Measurements from ENCODE around the gene ANXA4.
"Not testable (repeated sequence)": the region's sequence is repeated elsewhere in the genome, so short reads cannot be mapped to it uniquely, and the experiment has no call there.

Gene ANXA4

DNA sequence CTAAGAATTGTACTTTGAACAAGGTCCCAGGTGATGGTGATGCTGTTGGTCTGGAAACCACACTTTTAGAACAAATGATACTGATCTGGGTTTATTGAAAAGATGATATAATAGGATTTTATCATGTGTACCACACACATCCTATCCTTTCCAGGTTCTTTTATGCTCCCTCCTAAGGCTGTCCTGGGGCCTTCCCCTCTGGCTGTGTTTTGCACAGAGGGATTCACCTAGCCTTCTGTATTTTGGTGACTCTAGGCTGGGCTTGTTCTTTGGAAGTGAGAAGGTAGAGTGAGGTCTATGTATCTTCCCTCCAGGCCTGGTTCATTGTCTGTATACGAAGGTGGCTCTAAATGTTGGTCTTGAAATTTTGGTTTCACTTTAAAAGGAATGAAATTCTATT, 12.7 kb downstream of the ANXA4 start:
- no peak for DNase-seq (ENCODE audit: low read depth)

DNA sequence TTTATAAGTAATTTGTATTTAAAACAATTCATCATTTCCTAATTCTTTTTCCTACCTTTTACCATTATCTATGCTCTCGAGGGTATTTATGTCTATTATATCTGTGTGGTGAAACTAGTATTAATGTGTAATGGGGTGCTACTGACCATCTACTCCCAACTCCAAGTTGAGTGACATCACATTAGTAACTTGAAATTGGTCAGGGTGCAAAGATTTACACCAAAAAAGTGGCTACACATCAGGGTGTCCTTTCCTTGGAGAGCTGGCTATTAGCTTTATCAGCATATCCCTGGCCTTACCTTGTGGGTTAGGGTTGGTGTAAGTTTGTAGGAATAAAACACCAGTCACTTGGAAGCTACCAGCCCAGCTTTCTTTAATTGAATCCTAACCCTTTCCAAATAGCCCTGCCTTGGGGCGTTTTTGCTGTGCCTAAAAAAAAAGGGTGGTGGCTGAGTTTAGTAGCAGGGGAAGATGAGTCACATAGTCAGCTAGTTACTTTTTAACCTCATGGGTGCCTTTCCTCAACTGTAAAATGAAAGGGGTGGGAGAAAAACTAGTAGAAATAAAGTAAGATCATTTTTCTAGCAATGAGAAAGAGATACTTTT, 14.0 kb downstream of the ANXA4 start:
- no peak for DNase-seq (ENCODE audit: low read depth)

DNA sequence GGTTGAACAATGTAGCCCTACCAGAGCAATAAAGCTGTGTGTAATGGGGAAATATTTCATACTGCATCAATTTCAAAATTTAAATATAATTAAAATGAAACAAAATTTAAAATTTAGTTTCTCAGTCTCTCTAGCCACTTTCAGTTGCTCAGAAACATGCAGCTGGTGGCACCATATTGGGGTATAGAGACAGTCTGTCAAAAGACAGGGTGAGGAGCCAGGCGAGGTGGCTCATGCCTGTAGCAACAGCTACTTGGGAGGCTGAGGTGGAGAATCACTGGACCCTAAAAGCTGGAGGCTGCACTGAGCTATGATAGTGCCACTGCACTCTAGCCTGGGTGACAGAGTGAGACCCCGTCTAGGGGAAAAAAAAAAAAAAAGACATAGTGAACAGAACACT, 20.1 kb downstream of the ANXA4 start:
- DNase-seq (ENCODE audit: low read depth) = no peak

DNA sequence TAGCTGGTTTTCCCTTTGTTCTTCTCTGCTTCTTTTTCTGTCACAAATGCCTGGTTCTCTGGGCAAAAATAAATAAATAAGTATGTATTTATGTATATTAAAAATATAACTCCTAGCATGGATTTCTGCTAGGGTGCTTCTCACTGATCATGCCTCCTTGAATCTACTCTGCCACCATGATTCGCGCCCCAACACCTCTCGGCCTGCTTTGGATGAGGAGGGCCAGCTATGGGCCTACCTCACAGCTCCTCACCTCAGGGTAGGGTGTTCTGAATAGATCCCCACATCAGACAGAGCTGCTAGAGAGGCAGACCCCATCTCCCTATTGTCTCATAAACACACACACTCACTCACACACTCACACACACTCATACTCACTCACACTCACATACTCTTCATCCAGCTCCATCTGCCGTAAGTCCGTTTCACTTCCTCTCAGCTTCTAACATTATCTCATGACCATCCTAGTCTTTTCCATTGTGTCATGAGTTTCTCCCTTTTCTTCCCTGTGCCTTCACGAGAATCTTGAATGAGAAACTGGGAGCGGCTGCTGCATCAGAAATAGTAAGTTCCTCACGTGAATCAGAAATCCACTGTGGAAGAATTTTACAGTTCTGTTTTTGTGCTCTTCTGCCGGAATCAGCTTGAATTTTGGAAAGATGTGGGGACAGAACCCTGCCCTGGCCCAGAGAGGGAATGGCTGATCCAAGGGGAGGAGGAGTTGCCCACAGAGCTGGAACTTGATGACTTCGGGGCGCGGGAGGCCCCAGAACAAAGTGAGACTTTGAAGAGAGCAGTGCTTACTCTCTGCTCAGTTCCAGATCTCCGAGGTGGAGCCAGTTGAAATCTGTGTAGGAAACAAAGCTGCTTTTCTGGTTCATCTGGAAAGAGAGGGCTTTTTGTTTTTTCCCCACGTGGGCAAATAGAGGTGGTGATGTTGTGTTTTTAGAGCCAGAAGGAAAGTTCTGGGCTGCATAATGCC, 20.9 kb downstream of the ANXA4 start:
- DNase-seq (ENCODE audit: low read depth) = no peak

DNA sequence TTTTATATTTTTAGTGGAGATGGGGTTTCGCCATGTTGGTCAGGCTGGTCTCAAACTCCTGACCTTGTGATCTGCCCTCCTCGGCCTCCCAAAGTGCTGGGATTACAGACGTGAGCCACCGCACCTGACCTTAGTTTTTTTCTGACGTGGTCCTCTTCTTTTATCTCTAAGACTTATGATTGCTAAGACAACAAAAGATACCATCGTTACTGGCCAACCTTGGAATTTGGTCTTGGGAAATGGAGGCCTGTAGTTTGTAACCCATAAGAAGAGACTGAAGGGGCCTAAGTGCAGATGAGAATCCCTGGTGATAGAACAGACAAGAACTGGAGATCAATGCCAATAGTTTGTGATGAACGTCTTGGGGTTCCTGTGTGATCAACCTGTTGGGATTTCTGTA, 21.9 kb downstream of the ANXA4 start:
- not testable (repeated sequence) for DNase-seq (ENCODE audit: low read depth)

DNA sequence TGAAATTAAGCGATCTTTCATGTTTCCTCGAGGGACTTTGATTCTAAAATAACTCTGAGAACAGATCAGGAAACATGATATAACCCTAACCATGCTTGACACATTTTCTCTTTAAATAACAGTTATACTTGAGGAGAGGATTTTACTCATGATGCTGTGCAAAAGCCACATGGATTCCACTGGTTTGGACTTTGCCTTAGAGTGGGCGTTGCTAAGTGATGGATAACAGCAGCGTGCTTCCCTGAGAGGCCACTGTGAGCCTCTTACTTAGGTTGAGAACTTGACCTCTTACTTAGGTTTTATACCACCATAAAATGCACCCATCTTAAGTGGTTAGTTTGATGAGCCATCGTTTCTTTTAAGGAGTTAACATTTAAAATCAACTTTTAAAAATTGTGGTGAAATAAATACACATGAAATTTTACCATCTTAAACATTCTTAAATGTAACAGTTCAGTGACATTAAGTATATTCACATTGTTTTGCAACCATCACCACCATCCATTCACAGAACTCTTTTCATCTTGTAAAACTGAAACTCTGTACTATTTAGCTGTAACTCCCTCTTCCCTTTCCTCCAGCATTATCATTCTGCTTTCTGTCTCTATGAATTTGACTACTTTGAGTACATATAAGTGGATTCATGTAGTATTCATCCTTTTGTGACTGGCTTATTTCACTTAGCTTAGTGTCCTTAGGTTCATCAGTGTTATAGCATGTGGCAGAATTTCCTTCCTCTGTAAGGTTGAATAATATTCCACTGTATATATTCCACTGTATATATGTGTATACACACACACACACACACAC, 22.6 kb downstream of the ANXA4 start:
- DNase-seq (ENCODE audit: low read depth) = no peak

DNA sequence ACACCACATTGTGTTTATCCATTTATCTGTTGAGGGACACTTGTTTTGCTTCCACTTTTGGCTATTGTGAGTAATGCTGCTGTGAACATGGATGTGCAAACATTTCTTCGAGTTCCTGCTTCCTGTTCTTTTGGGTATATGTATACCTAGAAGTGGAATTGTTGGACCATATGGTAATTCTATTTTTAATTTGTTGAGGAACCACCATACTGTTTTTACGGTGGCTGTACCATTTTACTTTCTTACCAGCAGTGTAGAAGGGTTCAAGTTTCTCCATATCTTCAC, 23.1 kb downstream of the ANXA4 start:
- no peak for DNase-seq (ENCODE audit: low read depth)

DNA sequence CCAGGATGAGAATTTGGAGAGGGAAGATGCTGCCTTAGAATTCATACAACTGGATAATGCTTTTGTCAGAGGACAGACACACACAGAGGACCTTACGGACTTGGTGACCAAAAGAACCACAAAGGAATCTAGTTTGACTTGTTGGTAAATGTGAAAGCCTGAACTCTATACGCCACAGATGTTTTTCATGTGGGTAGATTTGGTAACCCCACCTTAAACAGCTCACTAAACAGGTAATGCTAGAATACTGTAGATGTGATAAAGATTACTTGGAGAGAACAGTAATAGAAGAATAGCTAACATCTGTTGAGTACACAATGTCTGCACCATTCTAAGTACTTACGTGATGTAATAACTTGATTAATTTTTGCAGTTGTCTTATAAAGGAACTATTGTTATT, 24.1 kb downstream of the ANXA4 start:
- DNase-seq (ENCODE audit: low read depth) = no peak

DNA sequence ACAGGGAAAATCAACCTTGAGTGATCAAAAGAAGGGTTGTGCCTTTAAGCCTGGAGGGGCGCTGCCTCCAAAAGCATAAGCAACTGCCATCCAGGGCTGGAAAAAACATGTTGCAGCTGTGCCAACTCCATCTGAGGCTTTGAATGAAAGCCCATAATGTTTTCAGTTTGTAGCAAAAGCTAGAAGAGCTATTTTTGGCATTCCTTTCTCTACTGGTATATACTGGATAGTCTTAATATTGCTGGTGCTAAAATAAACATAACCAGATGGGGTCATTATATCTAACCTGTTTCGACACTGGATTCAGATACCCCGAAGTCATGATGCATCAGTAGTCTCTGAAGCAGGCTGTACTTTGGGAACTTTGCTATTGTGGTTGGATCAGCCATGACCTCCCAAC, 25.1 kb downstream of the ANXA4 start:
- DNase-seq (ENCODE audit: low read depth) = no peak

DNA sequence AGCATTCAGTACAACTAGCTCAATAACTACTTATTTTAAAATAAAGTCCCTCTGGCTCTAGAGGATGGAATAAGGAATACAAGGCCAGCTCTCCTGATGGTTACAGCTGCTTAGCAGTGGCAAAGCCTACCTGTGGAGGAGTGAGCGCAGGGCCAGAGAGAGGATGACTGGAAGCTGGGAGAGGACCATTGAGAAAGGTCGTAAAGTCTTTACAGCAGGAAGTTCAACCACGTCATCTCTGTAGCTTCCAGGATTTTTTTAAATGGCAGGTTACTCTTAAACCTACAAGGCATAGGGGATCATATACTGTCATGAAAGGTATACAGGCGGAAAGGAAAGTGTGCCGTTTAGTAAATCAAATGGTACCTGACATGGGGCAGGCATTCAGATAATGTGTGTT, 26.3 kb downstream of the ANXA4 start:
- no peak for DNase-seq (ENCODE audit: low read depth)

DNA sequence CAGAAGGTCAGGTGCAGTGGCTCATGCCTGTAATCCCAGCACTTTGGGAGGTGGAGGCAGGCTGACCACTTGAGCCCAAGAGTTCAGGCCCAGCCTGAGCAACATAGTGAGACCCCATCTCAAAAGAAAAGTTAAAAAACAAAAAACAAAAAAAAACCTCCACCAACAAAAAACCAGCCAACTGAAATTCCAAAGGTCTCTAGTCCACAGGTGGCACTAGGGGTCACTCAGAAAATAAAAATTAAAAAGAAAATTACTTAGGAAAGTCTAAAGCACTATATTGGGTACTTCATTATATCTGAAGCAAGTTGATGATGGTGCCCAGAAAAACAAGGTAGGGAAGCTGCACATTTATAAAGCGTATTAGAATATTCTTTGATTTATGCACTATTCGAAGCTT, 26.9 kb downstream of the ANXA4 start:
- DNase-seq (ENCODE audit: low read depth) = no peak

DNA sequence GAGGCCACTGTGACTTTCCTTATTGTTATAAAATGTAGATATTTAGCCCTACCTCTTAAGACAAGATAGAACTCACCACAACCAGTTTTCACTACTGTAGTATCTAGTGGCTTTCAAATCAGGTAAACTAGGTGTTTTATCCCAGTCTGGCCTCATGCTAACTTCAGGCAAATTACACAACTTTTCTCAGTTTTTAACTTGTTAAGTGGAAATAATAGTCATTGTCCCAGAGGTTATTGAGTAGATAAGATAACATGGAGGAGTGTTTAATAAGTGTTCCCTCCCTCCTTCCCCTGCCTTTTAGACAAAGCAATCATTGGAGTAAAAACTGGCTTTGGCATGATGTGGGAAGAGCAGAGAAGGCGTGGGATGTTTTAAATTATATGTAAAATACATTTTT, 27.3 kb downstream of the ANXA4 start:
- DNase-seq (ENCODE audit: low read depth) = no peak

DNA sequence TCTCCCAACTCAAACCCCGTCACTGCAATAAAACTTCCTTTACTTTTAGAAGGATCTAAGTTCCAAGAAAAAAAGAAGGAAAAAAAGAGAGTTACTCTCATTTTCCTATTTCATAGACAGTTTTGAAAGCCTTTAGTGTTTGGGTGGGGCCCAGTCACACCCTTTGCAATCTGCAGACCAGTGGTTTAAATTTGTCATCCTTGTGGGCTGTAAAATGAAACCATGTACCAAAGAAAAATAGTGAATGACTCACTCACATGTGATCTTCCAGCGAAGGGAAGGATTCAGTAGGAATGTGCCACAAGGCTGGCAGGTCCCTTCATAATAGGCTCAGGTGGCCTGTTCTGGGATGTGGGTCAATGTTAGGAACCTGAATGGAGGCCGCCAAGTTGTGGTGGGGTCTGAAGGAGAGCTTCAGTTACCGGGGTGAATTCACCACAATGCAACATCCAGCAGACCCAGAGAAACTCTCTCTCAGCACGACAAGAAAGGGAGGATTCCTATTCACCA, 28.3 kb downstream of the ANXA4 start:
- DNase-seq (ENCODE audit: low read depth) = peak; percentile 5

DNA sequence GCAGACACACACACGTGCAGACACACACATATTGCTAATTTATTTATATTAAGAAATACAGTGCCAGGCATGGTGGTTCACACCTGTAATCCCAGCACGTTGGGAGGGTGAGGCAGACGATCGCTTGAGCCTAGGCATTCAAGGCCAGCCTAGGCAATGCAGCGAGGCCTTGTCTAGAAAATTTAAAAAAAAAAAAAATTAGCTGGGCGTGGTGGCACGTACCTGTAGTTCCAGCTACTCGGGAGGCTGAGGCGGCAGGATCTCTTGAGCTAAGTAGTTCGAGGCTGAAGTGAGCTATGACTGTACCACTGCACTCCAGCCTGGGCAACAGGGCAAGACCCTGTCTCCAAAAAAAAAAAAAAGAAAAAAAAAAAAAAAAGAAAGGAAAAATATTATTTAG, 28.8 kb downstream of the ANXA4 start:
- no peak for DNase-seq (ENCODE audit: low read depth)

DNA sequence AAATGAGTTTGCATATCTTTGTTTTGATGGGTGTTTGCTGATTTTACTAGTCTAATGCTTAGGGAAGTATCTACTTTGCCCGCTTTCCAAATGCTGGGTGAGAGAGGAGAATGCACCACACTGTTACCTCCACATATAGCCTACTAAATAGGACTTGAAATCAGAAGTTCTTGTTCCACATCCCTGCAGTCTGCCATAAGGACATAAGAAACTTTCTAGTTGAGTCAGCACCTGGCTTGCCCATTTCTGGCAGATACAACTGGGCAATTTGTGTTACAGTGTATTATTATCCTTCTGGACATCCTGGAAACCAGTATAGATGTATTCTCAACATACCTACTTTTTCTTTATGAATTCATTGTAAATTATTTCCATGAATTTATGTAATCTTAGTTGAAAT, 29.5 kb downstream of the ANXA4 start:
- DNase-seq (ENCODE audit: low read depth) = no peak

DNA sequence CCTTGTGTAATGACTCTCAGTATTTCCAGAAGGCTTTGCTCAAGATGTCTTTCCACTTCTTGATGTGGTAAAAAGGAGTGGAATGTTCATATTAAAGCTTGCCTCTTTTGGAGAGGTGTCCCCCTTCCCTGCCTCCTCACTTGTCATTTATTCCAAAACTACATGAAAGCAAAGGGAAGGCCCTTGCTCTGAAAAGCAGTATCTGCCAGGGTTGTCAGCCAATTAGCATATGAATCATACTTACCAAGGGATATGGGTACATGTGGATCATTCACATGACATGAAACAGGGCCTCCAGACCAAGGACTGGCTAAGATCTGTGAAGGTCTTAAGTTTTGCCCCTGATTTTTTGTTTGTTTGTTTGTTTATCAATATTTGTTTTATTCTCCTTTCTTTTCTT, 31.3 kb downstream of the ANXA4 start:
- no peak for DNase-seq (ENCODE audit: low read depth)

DNA sequence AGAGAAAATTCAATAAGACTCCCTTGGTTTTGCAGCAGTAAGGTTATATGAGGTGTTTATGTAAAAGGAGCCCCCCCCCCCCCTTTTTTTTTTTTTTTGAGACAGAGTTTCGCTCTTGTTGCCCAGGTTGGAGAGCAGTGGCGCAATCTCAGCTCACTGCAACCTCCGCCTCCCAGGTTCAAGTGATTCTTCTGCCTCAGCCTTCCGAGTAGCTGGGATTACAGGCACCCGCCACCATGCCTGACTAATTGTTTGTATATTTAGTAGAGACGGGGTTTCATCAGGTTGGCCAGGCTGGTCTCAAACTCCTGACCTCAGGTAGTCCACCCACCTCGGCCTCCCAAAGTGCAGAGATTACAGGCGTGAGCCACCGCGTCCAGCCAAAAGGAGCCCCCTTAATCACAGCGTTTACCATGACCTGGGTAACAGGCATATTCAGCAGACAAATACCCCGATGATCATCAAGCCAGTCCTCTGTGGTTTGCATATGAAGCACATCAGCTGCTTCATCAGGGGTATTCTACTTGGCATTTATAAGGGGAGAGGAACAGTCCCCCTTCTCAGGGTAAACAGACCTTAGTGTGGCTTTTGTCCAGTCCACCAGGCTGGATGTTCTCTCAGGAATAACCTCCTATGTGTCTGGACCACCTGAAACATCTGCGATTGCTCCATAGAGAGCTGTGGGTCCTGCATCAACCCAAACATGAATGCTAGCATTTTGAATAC, 32.5 kb downstream of the ANXA4 start:
- DNase-seq (ENCODE audit: low read depth) = not testable (repeated sequence)

DNA sequence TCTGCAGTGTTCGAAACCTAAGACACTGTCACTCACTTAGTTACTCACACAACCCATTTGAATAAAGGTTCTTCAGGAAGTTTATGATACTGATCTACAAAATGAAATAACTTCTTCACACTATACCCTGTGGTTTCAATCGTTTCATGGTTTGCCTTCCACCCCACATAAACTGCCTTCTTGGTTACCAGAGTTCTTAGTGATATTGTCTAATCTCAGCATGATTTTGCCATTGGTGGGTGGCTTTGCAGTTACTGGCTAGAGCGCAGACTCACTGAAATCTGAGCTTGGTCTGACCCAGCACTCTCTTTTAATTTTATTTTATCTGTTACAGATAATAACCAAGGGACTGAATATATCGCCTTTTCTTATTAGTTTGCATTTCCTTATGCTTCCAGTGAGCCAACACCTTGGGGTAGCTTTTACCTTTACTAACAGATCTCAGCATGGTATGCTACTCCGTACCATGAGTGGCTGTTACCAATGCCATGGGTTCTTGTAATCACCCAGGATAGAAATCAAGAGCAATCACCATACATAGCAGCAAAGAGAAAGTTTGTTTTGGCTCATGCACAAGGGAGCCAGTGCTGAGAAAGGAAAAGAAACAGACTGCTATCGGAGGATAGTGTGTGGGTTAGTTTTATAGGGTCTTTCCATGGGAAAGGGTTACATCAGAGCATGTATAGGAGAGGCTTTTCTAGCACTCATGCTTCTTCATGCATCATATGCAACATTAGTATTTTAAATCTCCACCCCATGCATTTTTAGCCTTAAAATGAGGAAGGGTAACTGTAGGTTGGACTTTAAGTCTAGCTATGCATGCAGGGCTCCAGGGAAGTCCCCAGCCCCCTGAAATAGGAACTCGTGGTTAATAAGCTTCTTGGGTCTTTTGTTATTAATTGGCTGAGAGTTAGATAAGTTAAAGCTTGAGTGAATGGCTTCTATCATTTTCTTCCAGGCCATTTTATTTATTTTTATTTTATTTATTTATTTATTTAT, 33.3 kb downstream of the ANXA4 start:
- no peak for DNase-seq (ENCODE audit: low read depth)

DNA sequence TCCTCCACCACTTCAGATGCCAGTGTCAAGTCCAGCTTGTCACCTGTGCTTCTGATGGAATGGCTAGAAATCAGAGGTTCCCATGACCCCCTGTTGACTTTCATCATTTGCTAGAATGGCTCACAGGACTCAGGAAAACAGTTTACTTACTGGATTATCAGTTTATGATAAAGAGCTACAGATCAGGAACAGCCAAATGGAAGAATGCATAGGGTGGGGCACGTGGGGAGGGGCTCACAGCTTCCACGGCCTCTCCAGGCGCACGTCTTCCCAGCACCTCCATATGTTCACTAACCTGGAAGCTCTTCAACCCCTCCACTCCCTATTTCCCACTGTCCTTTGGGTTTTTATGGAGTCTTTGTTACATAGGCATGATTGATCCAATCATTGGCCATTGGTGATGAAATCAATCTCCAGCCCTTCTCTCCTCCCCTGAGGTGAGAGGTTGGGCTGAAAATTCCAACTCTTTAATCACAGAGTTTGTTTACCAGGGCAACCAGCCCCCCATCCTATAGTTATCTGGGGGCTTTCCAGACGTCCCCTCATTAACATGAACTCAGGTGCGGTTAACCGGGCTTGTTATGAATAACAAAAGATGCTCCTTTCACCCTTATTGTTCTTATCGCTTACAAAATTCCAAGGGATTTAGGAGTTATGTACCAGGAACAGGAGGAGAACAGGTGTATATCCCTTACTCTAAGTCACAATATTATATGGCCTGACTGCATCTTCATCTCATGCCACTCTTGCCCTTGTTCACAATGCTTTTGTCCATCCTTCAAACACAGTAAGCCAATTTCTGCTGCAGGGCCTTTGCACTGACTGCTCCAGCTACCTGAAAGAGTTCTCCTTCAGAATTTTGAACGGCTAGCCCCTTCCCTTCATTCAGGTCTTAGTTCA, 35.2 kb downstream of the ANXA4 start:
- no peak for DNase-seq (ENCODE audit: low read depth)

DNA sequence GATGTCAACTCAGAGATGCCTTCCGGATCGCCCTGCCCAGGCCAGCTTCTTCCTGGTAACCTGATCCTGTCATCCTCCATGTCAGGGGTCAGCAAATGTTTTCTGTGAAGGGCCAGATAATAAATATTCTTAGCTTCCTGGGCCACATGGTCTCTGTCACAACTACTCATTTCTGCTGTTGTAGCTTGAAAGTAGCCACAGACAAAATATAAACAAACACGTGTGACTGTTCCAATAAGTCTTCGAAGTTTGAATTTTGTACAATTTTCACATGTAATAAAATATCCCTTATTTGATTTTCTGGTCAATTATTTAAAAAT, 35.8 kb downstream of the ANXA4 start:
- DNase-seq (ENCODE audit: low read depth) = no peak

Data from stimulated activated CD8-positive, alpha-beta memory T cell treated with anti-CD3 and anti-CD28 coated beads, Interleukin-12 subunit alpha, Interleukin-12 subunit beta, amount 100 ng/mL, for 4 hours (primary cell).